ENCODE data around the gene PJA1.

DNA sequence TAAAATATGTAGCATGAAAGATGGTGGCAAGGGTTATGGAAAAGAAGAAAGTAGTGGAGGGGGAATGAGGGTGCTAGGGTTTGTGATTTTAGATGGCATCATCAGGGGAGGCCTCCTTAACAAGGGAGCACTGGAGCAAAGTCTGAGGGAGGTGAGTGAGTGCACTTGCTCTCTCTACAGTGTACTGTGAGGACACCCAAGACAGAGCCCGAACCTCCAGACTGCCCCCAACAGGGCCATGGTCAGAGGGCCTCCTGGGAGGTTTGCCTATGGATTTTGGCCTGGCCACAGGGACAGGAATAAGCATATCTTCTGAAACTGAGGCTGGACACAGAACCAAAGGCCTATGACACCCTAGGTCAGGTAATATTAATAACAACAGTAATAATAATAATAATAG is 21.4 kb upstream of the PJA1 start:
- TF ChIP-seq ZNF274 (IDR thresholded peaks at IDR 0.05; ENCODE audit: low read depth, low read length) (no peak), YY1 (IDR thresholded peaks at IDR 0.05; ENCODE audit: insufficient read depth, insufficient read length) (no peak)

Measured in NT2/D1 (cell line).